ENCODE measurements around the gene OTUD1.
"Not testable (repeated sequence)": the region's sequence is repeated elsewhere in the genome, so short reads cannot be mapped to it uniquely, and the experiment has no call there.

Gene OTUD1

GRCh38 chr10:23438547-23439451 is at the start of gene OTUD1:
Gene OTUD1 (plus strand): TSS chr10:23439075. CDS start chr10:23439458, 383 bp downstream.
- DNase-seq = peak; percentile 85

GRCh38 chr10:23390408-23390807 is 48.5 kb upstream of the OTUD1 start:
- DNase-seq = not testable (repeated sequence)

- no peak for DNase-seq
Observed at GRCh38 chr10:23390809-23391208, 48.1 kb upstream of the OTUD1 start.

GRCh38 chr10:23391821-23392220 is 47.1 kb upstream of the OTUD1 start:
- no peak for DNase-seq

- no peak for DNase-seq
Observed at GRCh38 chr10:23395017-23395416, 43.9 kb upstream of the OTUD1 start.

GRCh38 chr10:23396695-23397094 is 42.2 kb upstream of the OTUD1 start:
- no peak for DNase-seq

- DNase-seq = no peak
Observed at GRCh38 chr10:23399701-23400144, 39.2 kb upstream of the OTUD1 start.

- DNase-seq = no peak
Observed at GRCh38 chr10:23402856-23403255, 36.0 kb upstream of the OTUD1 start.

- DNase-seq = no peak
Observed at GRCh38 chr10:23403278-23403677, 35.6 kb upstream of the OTUD1 start.

- DNase-seq = no peak
Observed at GRCh38 chr10:23403719-23404118, 35.2 kb upstream of the OTUD1 start.

GRCh38 chr10:23404461-23404980 is 34.4 kb upstream of the OTUD1 start:
- no peak for DNase-seq

GRCh38 chr10:23405540-23405939 is 33.3 kb upstream of the OTUD1 start:
- DNase-seq = no peak

GRCh38 chr10:23406409-23406808 is 32.5 kb upstream of the OTUD1 start:
- DNase-seq = no peak

- no peak for DNase-seq
Observed at GRCh38 chr10:23408330-23408976, 30.4 kb upstream of the OTUD1 start.

GRCh38 chr10:23412223-23412622 is 26.7 kb upstream of the OTUD1 start:
- DNase-seq = no peak

GRCh38 chr10:23413629-23414089 is 25.2 kb upstream of the OTUD1 start:
- DNase-seq = no peak

- no peak for DNase-seq
Observed at GRCh38 chr10:23414658-23415057, 24.2 kb upstream of the OTUD1 start.

GRCh38 chr10:23417254-23417653 is 21.6 kb upstream of the OTUD1 start:
- DNase-seq = no peak

GRCh38 chr10:23418051-23418681 is 20.7 kb upstream of the OTUD1 start:
- DNase-seq = no peak

- no peak for DNase-seq
Observed at GRCh38 chr10:23419201-23419600, 19.7 kb upstream of the OTUD1 start.

GRCh38 chr10:23419655-23420329 is 19.1 kb upstream of the OTUD1 start:
- DNase-seq = no peak

GRCh38 chr10:23421397-23421796 is 17.5 kb upstream of the OTUD1 start:
- DNase-seq = no peak

GRCh38 chr10:23422003-23422411 is 16.9 kb upstream of the OTUD1 start:
- DNase-seq = no peak
